Colonic mucosa (tissue), 4 donors: Measurements from ENCODE around the gene LNX1. TPM values are rescaled to one million over a fixed set of nuclear protein-coding genes. Genes with fewer than 3 reads are reported as not detected.

Source experiments
- DNase-seq: peaks from one replicate; pipeline ENCODE4 v3.0.0-alpha.2; 2020
- H3K27ac ChIP-seq: fragments of 200-600 bp; one replicate; pipeline ENCODE4 v1.8.0; 2021
- H3K27me3 ChIP-seq: fragments of 200-600 bp; one replicate; pipeline ENCODE4 v1.8.0; 2021
- H3K36me3 ChIP-seq: fragments of 200-600 bp; one replicate; pipeline ENCODE4 v1.8.0; 2021
- H3K4me1 ChIP-seq: fragments of 200-600 bp; one replicate; pipeline ENCODE4 v1.8.0; 2021; ENCODE audit warnings: mild to moderate bottlenecking
- H3K4me3 ChIP-seq: fragments of 200-600 bp; one replicate; pipeline ENCODE4 v1.8.0; 2021
- H3K9ac ChIP-seq, 2 donors: one replicate each; pipeline ENCODE4 v1.7.0; 2013; ENCODE audit warnings: control low read depth in 2 of 2, low read depth in 2 of 2, low read length in 2 of 2
- H3K9me3 ChIP-seq: fragments of 200-600 bp; one replicate; pipeline ENCODE4 v1.8.0; 2021
- CTCF ChIP-seq: fragments of 200-600 bp; IDR thresholded peaks from one replicate; pipeline ENCODE4 v1.8.0; 2022; ENCODE audit warnings: antibody characterized with exemption, mild to moderate bottlenecking
- intact Hi-C: fragments of 100-400 bp; cut with DNase I; formaldehyde crosslinking; loops from one replicate; pipeline ENCODE4 v1.14.1; 2022
- total RNA-seq, 2 donors: library from RNA; stranded (reverse); fragmentation: NEBNext Ultra II Directional in 1 of 2; extraction: Animal tissue kit (Norgen Biotek cat#: 25700) in 1 of 2; gene quantifications; one replicate each; pipeline ENCODE4 v1.2.1, GENCODE V29; 2021
- donor health status: healthy.
- donor health status: DM: no; HTN: no; CAD: no.
- donor health status: DM: no; HTN: no; CAD: no.

LNX1 gene
- total RNA-seq, 2 donors from 2014 or later = 9.7 to 25.0 TPM

- H3K9ac ChIP-seq = no peak overlapping the region
- peaks cover 5% of the 10 kb centered on the region for H3K36me3 ChIP-seq
- H3K4me1 ChIP-seq = no peaks in the 10 kb centered on the region
- DNase-seq = no peak
- no peaks in the 10 kb centered on the region for H3K27me3 ChIP-seq
- no peaks in the 10 kb centered on the region for H3K9me3 ChIP-seq
- H3K4me3 ChIP-seq = no peak overlapping the region
- no peak for TF ChIP-seq CTCF
- intact Hi-C loops = no loop called here
- H3K27ac ChIP-seq = no peak overlapping the region
Measured at GRCh38 chr4:53461244-53461643, 130.0 kb downstream of the LNX1 start.

GRCh38 chr4:53459548-53459947, 131.7 kb downstream of the LNX1 start:
- Histone ChIP-seq H3K27me3 (no peaks in the 10 kb centered on the region), H3K4me1 (no peaks in the 10 kb centered on the region), H3K4me3 (no peak overlapping the region), H3K27ac (no peak overlapping the region), H3K9me3 (no peaks in the 10 kb centered on the region), H3K36me3 (peaks cover 5% of the 10 kb centered on the region), H3K9ac (no peak overlapping the region)
- intact Hi-C loops = no loop called here
- TF ChIP-seq CTCF = no peak
- DNase-seq = no peak

- no peak for DNase-seq
- H3K27me3 ChIP-seq = no peaks in the 10 kb centered on the region
- H3K4me3 ChIP-seq = no peak overlapping the region
- H3K9me3 ChIP-seq = no peaks in the 10 kb centered on the region
- no peak overlapping the region for H3K9ac ChIP-seq
- intact Hi-C loops = no loop called here
- no peaks in the 10 kb centered on the region for H3K4me1 ChIP-seq
- H3K36me3 ChIP-seq = peaks cover 5% of the 10 kb centered on the region
- no peak for TF ChIP-seq CTCF
- H3K27ac ChIP-seq = no peak overlapping the region
Measured at GRCh38 chr4:53456178-53456577, 135.1 kb downstream of the LNX1 start.

- no peak overlapping the region for H3K4me3 ChIP-seq
- no peak overlapping the region for H3K9ac ChIP-seq
- H3K27me3 ChIP-seq = no peaks in the 10 kb centered on the region
- H3K27ac ChIP-seq = no peak overlapping the region
- H3K4me1 ChIP-seq = no peaks in the 10 kb centered on the region
- DNase-seq = no peak
- H3K36me3 ChIP-seq = peaks cover 5% of the 10 kb centered on the region
- H3K9me3 ChIP-seq = no peaks in the 10 kb centered on the region
- intact Hi-C loops = no loop called here
- TF ChIP-seq CTCF = no peak
Measured at GRCh38 chr4:53455766-53456165, 135.5 kb downstream of the LNX1 start.

- Histone ChIP-seq H3K27me3 (no peaks in the 10 kb centered on the region), H3K4me3 (no peak overlapping the region), H3K9ac (no peak overlapping the region), H3K36me3 (no peaks in the 10 kb centered on the region), H3K9me3 (no peaks in the 10 kb centered on the region), H3K4me1 (no peaks in the 10 kb centered on the region), H3K27ac (no peak overlapping the region)
- intact Hi-C loops = no loop called here
- no peak for TF ChIP-seq CTCF
- no peak for DNase-seq
Measured at GRCh38 chr4:53453385-53453784, 137.9 kb downstream of the LNX1 start.

- Histone ChIP-seq H3K27ac (no peak overlapping the region), H3K9ac (no peak overlapping the region), H3K36me3 (no peaks in the 10 kb centered on the region), H3K9me3 (no peaks in the 10 kb centered on the region), H3K4me1 (no peaks in the 10 kb centered on the region), H3K4me3 (no peak overlapping the region), H3K27me3 (no peaks in the 10 kb centered on the region)
- intact Hi-C loops = no loop called here
- DNase-seq = no peak
- no peak for TF ChIP-seq CTCF
Measured at GRCh38 chr4:53450773-53451172, 140.5 kb downstream of the LNX1 start.
